Astrocyte of the cerebellum (primary cell): ENCODE data around the gene LURAP1L.

Source experiments
- DNase-seq: peaks from one replicate; pipeline ENCODE4 v3.0.0-alpha.2; 2011; ENCODE audit warnings: low read depth
- H3K4me3 ChIP-seq: 2 replicates; pipeline ENCODE4 v1.5.1; 2011; ENCODE audit warnings: mild to moderate bottlenecking, low read depth, low read length, moderate library complexity
- in situ Hi-C: cut with HindIII; loops from 2 replicates; pipeline ENCODE4 v1.10.0; 2017; ENCODE audit warnings: low sequenced_read_pairs
- TF ChIP-seq, protein P1 (sequence below): IDR thresholded peaks from 2 replicates; pipeline ENCODE4 v1.5.1; 2012; ENCODE audit warnings: low read length, low read depth, moderate library complexity, mild to moderate bottlenecking; ENCODE audit errors: missing control alignments

Gene LURAP1L

DNA sequence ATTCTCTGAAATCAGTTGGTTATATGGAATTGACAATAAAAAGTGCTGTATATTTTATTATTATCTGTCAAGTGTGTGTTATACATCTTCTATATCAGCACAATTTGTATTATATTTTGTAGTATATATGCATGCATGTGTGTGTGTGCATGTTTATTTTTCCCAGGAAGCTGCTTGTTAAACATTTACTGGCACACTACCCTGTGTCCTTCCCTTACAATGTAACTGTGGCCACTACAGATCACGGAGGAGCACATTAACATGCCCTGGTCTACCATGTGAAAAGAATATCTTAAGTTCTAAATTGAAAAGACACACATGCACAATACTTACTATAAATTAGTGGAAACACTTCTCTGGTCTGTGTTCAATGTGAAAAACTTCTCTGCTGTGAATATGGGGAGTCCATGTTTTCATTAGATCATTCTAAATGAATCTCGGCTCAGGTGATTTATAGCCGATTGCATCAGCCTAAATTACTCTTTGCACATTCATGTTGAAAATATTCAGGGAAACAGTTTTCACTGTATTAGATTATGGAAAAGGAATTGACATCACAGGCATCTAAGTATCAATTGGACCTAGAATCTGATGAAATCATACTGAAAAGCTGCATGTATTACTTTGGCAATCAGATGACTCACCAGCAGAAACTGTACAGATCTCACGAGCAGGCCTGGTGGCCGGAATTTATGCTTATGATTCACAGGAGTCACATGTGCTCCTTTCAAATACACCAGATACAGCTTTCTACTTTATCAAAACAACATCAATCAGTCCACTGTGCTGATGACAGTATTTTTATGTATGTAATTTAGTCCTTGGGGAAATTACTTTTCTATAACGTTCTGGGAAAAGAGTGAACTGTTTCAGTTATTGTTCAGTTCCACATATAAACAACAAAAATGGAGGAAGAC is 39.4 kb downstream of the LURAP1L start:
- no peak overlapping the region for H3K4me3 ChIP-seq
- DNase-seq, result peak; percentile 94
- in situ Hi-C loops, result no loop called here
- TF ChIP-seq, protein P1, sequence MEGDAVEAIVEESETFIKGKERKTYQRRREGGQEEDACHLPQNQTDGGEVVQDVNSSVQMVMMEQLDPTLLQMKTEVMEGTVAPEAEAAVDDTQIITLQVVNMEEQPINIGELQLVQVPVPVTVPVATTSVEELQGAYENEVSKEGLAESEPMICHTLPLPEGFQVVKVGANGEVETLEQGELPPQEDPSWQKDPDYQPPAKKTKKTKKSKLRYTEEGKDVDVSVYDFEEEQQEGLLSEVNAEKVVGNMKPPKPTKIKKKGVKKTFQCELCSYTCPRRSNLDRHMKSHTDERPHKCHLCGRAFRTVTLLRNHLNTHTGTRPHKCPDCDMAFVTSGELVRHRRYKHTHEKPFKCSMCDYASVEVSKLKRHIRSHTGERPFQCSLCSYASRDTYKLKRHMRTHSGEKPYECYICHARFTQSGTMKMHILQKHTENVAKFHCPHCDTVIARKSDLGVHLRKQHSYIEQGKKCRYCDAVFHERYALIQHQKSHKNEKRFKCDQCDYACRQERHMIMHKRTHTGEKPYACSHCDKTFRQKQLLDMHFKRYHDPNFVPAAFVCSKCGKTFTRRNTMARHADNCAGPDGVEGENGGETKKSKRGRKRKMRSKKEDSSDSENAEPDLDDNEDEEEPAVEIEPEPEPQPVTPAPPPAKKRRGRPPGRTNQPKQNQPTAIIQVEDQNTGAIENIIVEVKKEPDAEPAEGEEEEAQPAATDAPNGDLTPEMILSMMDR, result peak; percentile 57

DNA sequence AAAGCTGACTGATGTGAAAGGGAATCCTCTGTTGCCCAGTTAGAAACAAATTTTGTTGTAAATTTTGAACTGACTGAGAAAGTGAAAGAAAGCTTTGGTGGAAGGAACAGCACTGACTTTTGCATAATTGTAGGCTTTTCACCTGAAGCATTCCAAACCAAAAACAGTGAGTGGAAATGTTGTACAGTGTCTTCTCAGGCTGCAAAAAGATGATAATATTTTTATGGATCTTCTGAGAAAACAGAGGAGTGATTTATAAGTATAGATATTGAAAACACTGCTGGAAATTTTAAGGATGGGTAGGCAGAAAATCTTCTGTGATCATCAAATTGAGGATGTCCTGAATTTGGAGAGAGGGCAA is 40.0 kb downstream of the LURAP1L start:
- in situ Hi-C loops, result no loop called here
- TF ChIP-seq, protein P1, result no peak
- no peak for DNase-seq
- H3K4me3 ChIP-seq, result no peak overlapping the region

DNA sequence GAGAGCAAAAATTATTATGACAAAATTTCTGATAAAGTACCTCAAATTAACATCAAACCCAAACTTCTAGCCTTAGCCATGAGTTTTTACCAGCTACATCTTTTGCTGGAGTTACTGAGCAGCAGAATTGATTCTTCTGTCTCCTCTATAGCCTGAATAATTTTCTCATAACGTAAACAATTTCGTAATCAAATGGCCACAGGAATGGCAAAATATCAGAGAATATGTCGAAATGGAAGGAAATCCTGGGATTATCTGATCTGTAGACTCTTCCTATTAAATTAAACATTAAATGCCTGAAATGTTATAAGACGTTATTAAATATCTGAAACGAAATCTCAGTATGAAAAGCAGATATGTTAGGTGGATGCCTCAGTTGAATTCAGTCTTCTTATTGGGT is 41.1 kb downstream of the LURAP1L start:
- in situ Hi-C loops, result no loop called here
- no peak for DNase-seq
- no peak overlapping the region for H3K4me3 ChIP-seq
- TF ChIP-seq, protein P1, result no peak

DNA sequence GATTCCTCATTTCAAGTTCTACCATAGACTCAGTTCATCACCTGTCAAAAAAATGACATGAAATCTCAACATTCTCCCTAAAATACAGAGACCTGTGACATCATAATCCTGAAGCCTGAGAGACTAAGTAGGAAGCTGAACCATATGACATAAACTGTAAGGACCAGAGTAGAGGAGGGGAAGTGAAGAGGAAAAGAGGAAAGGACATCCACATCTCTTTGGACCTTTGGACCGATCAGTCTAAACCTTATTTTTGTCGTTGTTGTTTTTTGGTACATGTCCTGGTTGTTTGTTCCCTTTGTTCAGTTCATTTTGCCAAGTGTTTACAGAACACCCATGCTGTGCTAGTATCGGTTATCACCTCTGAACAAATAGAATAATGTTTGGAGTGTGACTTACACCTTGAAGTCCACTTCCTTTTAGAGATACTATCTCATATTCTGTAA is 41.9 kb downstream of the LURAP1L start:
- TF ChIP-seq, protein P1, result no peak
- H3K4me3 ChIP-seq, result no peak overlapping the region
- in situ Hi-C loops, result no loop called here

DNA sequence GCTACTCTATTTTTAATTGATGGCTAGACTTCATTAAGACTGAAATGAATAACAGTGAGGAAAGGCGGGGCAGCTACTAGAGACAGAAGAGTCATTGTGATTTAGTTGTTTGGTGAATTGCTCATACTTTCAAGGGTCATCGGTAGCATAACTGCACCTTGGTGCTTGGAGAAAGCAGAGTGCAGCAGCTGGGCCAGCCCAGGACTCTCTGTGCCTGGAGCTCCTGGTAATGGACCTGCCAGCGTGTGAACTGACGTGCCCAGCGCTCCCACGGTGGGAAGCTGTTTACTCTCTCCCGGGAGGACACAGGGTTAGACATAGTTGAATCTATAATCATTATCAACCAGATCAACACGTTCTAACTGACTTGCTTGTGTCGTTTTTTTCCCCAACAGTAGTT is 42.9 kb downstream of the LURAP1L start:
- TF ChIP-seq, protein P1, result no peak

More for the DNA sequence above, 41.9 kb downstream of the LURAP1L start:
- DNase-seq, result no peak

DNA sequence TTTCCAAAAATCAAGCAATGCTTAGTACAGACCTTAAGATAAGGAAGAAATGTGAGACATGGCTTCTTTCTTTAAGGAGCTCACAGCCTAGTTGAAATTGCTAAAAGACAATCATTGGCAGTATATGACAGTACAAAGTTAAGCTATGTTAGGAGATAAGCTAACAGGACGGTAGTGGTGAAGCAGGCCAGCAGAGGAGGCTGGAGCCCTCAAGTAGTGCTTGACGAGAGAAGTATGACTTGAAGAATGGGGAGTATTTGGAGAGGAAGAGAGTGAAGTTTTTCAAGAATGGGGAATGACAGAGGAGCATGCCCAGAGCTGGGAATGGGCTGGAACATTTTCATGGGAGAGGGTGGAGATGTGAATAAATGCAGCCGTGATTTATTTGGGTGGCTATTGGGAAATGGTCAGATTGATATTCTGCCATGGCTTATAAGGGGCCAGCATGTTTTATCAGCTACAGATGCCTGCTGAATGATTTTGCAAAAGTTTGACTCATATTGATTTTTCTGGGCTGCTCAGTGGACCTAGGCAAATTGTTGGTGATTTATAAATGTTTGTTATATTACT is 43.7 kb downstream of the LURAP1L start:
- TF ChIP-seq, protein P1, result no peak
- H3K4me3 ChIP-seq, result no peak overlapping the region
- DNase-seq, result no peak
- in situ Hi-C loops, result no loop called here

More for the DNA sequence above, 42.9 kb downstream of the LURAP1L start:
- H3K4me3 ChIP-seq, result no peak overlapping the region
- in situ Hi-C loops, result no loop called here
- DNase-seq, result no peak
